HG03060 (cell line): ENCODE measurements around the gene MYCBP2.
"Not testable (repeated sequence)": the region's sequence is repeated elsewhere in the genome, so short reads cannot be mapped to it uniquely, and the experiment has no call there.

Experiments
- ATAC-seq: cut with Tn5 transposase; IDR thresholded peaks from one replicate; pipeline ENCODE4 v1.9.1; 2021; ENCODE audit warnings: low read depth, moderate number of reproducible peaks; ENCODE audit not compliant: unreplicated experiment

The MYCBP2 gene, protein sequence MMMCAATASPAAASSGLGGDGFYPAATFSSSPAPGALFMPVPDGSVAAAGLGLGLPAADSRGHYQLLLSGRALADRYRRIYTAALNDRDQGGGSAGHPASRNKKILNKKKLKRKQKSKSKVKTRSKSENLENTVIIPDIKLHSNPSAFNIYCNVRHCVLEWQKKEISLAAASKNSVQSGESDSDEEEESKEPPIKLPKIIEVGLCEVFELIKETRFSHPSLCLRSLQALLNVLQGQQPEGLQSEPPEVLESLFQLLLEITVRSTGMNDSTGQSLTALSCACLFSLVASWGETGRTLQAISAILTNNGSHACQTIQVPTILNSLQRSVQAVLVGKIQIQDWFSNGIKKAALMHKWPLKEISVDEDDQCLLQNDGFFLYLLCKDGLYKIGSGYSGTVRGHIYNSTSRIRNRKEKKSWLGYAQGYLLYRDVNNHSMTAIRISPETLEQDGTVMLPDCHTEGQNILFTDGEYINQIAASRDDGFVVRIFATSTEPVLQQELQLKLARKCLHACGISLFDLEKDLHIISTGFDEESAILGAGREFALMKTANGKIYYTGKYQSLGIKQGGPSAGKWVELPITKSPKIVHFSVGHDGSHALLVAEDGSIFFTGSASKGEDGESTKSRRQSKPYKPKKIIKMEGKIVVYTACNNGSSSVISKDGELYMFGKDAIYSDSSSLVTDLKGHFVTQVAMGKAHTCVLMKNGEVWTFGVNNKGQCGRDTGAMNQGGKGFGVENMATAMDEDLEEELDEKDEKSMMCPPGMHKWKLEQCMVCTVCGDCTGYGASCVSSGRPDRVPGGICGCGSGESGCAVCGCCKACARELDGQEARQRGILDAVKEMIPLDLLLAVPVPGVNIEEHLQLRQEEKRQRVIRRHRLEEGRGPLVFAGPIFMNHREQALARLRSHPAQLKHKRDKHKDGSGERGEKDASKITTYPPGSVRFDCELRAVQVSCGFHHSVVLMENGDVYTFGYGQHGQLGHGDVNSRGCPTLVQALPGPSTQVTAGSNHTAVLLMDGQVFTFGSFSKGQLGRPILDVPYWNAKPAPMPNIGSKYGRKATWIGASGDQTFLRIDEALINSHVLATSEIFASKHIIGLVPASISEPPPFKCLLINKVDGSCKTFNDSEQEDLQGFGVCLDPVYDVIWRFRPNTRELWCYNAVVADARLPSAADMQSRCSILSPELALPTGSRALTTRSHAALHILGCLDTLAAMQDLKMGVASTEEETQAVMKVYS (N-terminal part only)

GRCh38 chr13:77326905-77327604, at the start of gene MYCBP2:
Gene MYCBP2 (minus strand): TSS chr13:77327094. CDS start chr13:77326775, 319 bp downstream.
- peak; percentile 44 for ATAC-seq

GRCh38 chr13:77375560-77376108, 48.7 kb upstream of the MYCBP2 start:
- ATAC-seq: no peak

DNA sequence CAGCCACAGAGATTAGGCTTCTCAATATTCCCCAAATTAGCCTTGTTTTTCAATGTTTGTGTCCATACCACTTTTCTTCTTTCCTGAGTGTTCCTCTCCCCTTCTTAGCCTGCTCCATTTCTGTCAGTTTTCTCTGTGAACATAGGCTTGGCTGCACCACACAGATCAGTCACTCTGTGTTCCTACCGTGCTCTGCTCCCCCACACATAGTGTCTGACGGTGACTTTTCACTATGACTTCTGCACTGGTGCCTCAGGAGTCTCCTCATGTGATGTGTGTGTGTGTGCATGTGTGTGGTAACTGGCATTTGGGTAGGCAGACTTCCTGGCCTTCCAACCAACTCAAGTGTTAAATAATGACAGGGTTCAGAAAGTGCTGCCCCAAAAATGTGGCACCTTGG, 47.9 kb upstream of the MYCBP2 start:
- ATAC-seq: no peak

- no peak for ATAC-seq
Measured at GRCh38 chr13:77374339-77374738, 47.4 kb upstream of the MYCBP2 start.

- ATAC-seq: no peak
Measured at GRCh38 chr13:77373502-77373901, 46.6 kb upstream of the MYCBP2 start.

- no peak for ATAC-seq
Measured at GRCh38 chr13:77372275-77372674, 45.4 kb upstream of the MYCBP2 start.

DNA sequence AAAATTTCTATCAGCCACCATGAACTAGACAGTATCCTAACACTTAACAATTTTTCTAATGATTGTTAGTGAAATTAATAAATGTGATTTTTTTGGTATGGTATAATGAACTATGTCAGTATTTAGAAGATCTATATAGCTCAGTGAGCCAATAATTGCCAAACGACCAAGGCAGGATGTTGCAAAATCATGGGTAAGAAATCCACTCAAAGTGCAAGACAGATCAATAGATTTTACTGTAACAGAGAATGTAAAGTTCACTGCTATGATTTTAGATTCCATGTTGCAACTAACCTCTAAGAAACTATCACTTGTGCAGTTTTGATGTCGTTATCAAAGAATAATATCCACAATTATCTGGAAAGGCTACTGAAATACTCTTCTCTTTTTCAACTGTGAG, 44.0 kb upstream of the MYCBP2 start:
- no peak for ATAC-seq

DNA sequence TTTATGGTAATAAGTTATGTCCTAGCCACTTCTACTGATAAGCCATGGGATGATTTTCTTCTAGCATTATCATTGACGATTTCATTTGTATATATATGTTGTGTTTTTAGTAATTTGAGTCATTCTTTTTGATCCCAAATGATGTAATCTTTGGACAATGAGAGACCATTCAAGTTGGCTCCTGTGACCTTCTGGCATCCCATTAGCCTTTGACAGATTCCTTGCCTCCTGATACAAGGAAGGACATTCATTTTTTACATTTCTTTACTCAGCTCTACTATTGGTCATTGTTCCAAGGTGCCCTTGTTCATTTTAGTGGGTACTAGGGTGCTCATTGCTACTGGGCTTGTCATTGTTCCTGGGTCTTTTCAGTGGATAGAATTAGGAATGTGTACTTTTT, 35.3 kb upstream of the MYCBP2 start:
- ATAC-seq: no peak

GRCh38 chr13:77360032-77360685, 33.3 kb upstream of the MYCBP2 start:
- peak; percentile 62 for ATAC-seq

DNA sequence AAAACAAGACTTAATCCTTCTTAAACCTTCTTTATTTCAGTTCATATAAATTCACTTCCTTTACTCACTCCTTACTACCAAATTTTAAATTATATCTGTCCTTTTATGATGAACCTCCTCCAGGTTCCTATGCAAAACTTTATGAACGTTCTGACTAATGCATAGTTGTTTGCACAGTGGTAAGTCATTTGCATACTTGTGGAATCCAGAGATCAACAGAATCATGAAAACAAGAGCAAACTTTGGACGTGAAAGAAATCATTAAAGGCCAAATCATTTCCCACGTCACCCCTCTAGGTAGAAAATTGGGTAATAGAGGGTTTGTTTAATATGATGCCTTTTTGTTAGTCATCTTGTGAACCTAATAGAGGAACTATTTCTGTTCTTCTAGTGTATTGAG, 32.3 kb upstream of the MYCBP2 start:
- no peak for ATAC-seq

DNA sequence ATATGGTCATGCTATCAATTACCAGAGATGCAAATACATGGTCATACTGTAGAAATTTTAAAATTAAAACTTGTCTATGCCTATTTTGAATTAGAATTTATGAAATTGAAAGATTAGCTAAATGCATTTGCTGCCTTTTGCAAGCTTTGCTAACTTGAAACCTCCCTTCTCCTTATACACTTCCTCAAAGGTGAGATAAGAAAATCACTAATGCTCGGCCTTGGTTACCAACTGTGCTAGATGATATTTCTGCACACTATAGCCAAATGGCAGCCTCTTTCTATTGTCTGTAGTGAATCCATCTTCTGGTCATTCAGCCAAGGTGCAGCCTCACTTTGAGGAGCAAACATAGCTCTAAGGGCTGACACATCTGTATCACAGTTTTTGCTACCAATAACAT, 31.1 kb upstream of the MYCBP2 start:
- no peak for ATAC-seq

DNA sequence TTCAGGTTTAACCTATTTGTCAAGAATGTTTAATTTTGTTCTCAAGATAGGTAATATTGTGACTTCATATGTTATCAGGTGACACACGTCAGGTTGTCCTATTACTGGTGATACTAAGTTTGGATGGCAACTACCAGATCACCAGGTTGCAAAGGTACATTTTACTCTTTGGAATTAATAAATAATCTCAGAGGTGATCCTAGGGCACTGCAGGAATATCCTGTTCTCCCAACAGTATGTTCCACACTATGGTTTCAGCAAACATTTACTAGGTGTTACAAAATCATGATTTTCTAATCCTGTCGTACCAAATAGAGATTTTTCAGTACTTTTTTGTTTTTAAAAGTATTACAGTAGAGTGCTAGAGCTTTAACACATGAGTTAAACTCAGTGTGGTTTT, 29.3 kb upstream of the MYCBP2 start:
- no peak for ATAC-seq

GRCh38 chr13:77353995-77354394, 27.1 kb upstream of the MYCBP2 start:
- no peak for ATAC-seq

DNA sequence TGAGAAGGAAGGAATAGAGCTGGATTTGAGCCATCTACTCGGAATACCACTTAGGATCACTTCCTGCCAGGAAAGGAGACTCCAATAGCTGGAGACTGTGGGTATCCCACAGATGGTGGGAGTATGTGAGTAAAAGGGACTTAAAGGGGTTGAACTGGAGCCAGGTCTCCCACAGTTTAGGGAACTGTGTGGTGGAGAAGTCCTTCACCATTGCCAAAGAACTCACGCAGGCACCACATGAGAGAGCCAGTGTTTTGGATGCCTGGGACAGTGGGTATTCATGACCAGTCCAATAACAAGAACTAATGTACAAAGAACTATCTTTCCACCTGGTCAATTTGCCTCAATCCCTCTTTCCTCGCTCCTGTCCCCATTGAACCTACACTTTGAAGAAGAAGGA, 24.4 kb upstream of the MYCBP2 start:
- ATAC-seq: no peak

DNA sequence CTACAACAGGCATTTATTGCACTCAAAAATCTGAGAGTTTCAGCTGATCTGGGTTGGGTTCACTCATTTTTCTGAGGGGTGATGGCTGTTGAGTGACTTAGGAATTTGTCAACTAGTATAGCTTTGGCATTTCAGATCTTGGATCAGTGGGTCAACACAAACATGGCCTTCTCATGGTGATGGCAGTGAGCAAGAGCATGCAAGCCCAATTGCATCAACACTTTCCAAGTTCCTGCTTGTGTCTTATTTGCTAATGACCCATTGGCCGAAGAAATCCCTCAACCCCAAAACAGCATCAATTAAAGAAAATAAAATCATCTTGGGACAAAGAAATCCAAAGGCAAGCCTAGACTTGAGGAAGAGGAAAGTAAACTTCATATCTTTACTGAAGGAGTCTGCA, 23.9 kb upstream of the MYCBP2 start:
- ATAC-seq: no peak

DNA sequence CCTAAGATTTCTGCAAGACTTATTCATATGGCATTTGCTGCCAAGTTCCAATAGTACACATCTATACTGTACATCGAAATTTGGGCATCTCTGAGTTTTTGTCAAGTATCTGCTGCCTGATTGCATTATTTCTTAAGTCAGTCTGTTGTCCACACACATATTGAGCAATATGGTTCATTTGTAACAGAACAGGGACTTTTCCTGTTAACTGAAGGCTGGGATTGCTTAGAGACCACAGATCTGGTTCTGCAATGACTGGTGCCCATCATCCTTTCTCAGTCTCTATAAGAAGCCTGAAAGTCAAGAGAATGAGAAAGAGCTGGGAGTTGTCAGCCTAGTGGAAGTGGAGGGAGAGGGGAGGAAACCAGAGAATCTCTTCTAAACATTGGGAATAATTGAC, 22.5 kb upstream of the MYCBP2 start:
- ATAC-seq: no peak

GRCh38 chr13:77347351-77347750, 20.5 kb upstream of the MYCBP2 start:
- ATAC-seq: not testable (repeated sequence)

DNA sequence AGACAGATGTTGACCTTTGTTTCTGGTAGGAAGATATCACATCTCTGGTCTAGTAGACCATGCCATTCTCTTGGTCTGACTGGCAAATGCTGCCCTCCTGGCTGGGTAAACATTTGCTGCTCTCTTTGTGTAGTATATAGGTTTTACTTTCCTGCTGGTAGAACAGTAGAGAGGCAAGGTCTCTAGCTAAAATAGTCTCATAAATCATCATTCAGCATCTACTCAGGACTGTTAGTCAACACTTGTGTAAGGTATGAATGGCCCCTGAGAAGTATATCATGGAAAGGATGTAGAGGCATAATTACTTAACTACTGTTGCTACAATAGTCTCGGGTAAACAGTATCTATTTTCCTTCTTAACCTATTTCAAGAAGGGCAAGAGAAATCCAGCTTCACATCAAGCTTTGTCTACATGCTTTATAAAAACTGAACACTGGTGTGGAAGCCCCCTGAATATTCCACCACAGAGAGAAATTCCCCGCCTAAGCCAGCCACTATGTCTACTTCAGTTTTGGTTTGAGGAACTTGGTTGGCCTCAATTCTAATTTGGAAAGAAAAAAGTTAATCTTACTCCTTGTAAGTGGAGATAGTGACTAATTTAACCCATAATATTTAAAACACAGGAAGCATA, 18.4 kb upstream of the MYCBP2 start:
- peak; percentile 49 for ATAC-seq

DNA sequence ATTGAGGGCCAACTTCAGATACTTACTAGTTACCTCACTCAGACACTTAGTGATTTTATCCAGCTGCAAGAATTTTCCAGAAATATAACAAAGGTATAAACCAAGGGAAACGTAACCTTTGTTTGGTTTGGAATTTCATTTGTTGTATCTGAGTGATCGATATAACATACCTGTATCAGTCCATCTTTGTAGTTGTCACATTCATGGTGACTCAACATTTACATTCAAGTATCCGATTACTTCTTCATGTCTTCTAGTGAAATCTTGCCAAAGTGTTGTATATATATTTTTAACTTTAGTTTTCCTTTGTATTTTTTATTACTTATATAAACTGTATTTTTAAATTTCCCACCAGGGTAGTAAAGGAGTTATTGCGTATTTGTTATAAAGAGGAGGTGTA, 16.9 kb upstream of the MYCBP2 start:
- ATAC-seq: no peak
